HG03064 (cell line): ENCODE data around the gene GABPB1.

ENCODE experiments used
- ATAC-seq: cut with Tn5 transposase; IDR thresholded peaks from one replicate; pipeline ENCODE4 v1.9.1; 2021; ENCODE audit warnings: low read depth; ENCODE audit not compliant: unreplicated experiment

Gene GABPB1

DNA sequence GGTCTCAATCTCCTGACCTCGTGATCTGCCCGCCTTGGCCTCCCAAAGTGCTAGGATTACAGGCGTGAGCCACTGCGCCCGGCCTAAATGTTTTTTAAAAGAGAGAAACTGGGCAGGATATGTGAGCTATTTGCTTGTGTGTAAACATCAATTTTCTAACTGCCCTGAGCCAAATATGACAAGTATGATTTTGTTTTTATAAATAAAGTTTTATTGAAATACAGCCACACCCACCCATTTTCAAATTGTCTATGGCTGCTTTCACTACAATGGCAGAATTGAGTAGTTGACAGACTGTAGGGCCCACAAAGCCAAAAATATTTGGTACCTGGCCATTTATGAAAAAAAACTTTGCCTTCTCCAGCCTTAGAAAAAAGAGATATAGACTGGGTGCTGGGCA is 73.6 kb downstream of the GABPB1 start:
- ATAC-seq: no peak

DNA sequence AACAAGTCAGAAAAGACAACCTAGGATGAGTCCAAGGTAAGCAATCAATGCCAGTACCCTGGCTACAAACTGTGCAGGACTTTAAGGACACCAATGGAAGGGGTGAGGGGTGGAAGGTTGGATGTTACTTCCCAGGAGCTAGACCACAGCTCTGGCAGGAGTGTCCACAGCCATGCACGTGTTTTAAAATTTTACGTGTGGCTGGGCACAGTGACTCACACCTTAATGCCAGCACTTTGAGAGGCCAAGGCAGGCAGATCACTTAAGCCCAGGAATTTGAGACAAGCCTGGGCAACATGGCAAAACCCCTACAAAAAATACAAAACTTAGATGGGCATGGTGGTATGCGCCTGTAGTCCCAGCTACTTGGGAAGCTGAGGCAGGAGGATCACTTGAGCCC is 74.7 kb downstream of the GABPB1 start:
- ATAC-seq: no peak

DNA sequence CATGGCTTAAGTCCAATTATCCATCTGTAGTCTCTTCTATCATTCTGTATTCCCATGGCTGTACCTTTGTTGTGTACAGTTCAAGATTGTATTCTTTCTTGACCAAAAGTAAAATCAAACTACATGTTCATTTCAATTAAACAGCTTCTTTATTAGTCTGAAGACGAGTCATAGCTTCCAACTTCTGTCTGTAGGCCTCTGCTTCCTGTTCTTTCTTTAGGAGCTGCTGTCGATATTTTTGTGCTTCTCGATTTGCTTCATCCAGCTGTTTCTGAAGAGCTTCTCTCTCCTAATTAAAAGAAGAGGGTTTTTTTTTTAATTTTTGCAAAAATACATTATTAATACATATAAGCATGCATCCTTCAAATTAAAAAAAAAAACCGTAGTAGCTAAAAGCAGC is 76.5 kb downstream of the GABPB1 start:
- no peak for ATAC-seq

DNA sequence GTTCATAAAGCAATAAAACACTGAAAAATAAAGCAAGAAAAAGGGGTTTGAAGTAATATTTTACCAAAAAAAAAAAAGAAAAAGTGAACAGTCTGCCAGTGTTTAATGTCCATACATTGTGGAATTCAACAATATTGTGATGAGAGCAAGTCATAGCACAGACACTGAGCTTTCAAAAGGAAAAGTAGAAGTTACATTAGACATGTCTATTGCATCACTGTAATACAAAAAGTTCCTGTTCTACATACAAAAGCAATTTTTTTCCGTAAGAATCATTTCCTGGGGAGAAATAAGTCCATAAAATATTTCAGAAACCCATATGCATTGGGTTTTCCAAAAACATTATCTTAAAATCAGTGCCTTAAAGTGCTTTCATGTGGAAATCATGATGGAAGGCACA is 77.6 kb downstream of the GABPB1 start:
- ATAC-seq: no peak

DNA sequence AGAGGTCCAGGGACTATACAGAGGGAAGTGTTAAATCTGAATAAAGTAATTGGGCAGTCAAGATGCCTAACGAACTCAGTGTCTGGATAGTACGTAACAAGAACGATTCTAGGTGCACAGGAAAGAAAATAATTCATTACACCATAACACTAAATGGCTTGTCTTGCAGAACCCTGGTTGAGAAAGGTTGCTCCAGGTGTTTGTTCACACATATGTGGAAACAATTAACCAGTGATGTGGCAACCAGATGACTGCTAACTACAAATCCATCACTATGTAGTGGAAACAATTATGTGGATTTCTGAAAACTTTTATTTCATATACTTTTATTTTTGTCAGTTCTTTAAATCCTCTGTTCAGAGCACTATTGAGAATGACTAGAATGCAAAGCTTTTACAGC is 79.1 kb downstream of the GABPB1 start:
- no peak for ATAC-seq

DNA sequence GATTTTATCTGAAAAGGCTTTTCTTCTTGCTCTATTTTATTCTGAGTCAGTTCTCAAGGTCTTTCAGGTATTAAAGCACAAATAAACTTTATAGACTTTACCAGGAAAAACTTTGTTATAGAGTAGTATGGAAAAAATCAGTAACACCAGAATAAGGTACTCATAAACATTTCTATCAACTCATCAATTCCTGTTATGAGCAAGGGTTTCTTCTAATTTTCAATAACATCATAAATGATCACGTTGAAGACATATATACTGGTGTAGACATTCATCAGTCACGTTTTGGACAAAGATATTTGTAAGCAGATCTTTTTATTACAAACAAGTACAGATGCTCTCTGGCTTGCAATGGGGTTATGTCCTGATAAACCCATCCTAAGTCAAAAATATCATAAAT is 79.9 kb downstream of the GABPB1 start:
- no peak for ATAC-seq

DNA sequence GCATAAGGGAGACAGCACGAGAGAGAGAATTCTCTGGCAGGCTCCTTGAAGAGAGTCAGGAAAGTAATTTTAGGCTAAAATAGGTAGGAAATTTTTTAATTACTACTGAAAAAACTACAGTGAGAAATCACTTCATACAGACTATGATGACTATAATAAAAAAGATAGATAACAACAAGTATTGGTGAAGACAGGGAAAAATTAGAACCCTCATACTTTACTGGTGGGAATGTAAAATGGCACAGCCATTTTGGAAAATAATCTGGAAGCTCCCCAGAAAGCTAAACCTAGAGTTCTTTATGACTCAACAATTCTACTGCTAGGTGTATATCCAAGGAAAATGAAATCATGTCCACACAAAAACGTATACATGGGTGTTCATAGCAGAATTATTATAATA is 87.4 kb downstream of the GABPB1 start:
- ATAC-seq: no peak

DNA sequence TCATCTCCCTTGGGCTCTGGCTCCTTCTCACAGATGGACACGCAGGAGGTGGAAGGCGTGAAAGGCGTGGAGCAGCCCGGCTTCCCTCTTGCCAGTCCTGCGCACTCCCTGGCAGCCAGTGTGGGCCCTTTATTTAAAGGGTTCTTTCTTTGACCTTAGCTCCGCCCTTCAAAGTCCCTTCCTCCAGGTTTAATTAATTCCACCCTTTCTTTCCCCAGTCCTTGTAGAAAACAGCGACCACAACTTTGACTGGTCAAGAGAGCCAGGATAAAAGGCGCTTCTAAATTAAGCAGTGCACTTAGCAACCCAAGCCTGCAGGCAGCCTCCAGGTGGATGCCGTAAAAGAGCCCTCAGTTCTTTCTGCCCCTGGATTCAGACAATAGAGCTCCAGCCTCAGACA is 89.4 kb downstream of the GABPB1 start, which contains the start of gene HDC:
TSS of gene HDC (minus strand) at position 107 of the 400 bp plus-strand sequence. CDS start at position 4, 103 bp downstream.
- ATAC-seq: no peak

DNA sequence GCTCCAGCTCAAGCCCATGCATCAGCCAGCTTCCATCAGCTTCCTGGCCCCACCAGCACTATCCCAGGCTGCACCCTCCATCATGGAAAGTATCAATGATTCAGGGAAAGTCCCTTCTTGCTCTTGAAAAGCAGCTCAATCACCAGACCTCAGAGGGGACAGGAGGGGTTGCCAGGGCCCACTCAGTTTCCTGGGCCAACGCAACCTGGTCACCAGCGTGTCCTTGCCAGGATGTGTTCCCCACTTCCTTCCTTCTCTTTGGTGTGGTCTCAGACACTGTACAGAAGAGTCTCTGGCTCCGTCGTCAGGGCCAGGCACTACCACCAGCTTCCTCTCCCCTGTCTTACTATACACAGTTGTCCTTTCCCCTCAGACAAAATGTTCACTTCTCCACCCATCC is 92.5 kb downstream of the GABPB1 start:
- ATAC-seq: no peak

DNA sequence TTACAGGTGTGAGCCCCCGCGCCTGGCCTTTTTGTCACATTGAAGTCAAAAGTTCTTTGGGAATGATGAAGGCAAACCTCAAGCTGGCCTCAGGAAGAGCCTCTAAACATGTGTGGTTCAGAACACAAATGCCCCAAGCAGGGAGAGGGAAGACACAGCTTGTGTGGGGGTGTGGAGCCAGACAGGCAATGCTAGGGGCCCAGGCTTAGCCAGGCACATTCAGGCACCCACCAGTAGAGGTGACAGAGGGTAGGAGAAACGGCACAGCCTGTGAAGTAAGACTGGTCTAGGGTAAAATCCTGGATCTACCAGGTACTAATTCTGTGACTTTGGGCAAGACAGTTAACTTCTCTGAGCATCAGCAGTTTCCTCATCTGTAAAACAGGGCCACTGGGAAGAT is 93.0 kb downstream of the GABPB1 start:
- ATAC-seq: no peak

DNA sequence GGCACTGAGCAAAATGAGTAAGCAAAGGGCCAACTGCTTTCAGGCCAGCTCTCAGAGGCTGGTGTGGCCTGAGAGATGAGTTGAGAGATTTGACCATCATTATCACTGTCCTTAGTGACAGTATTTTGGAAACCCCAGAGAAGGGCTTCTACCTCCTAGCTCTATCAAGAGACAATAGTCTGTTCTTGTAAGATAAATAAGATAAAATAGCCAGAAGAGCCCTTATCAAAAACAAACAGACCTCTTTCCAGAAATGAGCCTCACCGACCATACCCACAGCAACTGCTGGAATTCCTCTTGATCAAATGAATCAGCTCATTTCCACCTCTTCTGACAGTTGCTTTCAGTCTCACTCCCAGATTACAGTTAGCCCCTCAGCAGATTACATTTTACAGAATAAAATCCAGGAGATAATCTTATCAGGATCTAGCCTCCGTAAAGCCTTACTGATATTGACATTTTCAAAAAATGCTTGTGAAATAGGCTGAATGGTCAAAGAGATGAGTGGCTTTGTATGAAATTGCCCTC is 94.0 kb downstream of the GABPB1 start:
- no peak for ATAC-seq

DNA sequence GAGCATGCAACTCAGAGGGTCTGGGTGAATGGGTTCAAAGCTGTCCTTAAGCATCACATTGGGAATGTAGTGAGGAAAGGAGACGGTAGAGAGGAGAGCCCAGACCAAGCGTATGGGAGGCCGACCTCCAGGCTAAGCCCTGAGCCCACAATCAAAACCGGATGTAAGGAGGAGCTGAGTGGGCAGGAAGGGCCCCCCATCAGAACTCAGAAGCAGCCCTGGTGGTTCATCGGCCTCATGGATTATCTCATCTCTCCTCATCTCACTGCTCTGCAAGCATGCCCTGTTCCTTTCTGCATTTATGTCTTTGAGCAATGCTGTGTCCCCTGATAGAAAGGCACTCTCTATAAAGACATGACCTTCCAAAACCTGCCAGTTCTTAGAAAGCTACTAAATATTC is 95.7 kb downstream of the GABPB1 start:
- ATAC-seq: no peak

DNA sequence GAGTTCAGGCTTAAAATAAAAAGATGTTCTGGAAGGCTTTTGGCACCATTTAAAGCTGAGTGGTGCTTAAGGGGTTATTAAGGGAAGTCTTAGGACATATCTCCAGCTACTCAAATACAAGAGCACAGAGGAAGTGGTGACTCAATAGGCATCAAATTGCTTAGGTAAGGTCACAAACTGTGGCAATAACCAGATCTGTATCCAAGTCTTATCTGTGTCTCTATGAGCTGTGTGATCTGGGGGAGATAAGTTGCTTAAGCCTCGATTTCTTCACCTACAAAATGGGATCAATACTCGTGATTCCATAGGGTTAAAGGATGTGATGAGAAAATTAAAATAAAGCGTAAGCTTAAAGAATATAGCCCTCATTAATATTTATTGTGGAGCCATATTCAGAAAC is 97.1 kb downstream of the GABPB1 start:
- no peak for ATAC-seq

DNA sequence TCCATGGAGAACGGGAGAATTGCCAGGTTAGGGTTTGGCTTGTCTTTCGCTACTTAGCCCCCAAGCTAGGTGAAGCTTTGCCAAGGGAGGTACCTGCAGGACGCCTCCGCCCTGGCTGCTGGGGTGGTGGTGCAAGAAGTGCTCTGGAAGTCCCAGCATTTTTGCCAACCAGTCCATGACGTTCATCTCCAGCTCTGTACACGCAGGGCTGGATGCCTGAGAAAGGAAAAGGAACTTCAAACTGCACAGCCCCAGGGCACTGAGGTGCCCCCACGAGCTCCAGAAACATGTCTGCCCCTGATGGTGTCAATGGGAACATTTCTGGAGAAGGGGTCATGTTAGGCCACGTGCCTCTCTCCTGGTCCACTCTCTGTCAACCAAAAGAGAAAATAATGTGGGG is 97.7 kb downstream of the GABPB1 start:
- ATAC-seq: no peak

DNA sequence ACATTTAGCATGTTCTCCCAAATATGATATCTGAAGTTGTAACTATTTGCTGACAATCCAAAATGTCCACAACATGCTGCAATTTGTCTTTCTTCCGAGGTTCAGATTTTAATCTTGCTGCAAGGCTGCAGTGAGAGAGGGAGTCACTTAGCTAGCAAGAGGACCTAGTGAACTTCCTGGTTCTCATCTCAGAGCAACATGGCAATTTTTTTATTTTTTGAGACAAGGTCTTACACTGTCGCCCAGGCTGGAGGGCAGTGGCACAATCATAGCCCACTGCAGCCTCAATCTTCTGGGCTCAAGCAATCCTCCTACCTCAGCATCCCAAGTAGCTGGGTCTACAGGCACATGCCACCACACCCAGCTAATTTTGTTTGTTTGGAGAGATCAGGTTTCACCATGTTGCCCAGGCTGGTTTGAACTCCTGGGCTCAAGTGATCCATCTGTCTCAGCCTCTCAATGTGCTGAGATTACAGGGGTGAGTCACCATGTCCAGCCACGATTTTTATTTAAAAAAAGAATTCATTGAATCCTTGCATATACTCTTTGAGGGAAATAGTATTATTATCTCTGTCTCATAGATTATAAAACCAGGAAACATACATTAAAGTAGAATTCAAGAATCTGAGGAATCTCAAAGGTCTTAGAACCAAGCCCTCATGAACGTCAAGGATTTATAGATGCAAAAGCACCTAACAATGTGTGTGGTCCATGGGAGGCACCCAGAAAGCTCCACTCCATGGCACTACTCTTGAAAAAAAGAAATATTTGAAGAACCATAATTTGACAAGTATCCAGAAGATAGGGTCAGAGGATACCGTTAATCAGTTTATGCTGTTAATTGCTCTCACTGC is 98.6 kb downstream of the GABPB1 start:
- no peak for ATAC-seq

DNA sequence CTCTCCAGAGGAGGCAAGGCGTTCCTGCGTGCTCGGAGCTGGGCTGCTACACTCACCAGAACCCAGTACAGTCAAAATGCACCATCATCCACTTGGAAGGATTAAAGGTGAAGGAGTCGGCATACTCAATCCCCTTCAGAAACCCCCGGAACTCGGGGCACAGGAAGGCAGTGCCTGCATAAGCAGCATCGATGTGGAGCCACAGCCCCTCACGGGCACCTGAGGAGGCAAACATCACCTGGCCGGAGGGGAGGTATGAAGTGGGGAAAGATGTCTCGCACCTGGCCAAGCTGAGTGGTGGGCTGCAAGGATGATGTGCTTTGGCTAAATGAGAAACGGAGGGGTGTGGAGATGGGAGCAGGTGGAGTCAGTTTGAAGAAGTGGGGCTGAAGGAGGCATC is 102.4 kb downstream of the GABPB1 start:
- ATAC-seq: no peak

DNA sequence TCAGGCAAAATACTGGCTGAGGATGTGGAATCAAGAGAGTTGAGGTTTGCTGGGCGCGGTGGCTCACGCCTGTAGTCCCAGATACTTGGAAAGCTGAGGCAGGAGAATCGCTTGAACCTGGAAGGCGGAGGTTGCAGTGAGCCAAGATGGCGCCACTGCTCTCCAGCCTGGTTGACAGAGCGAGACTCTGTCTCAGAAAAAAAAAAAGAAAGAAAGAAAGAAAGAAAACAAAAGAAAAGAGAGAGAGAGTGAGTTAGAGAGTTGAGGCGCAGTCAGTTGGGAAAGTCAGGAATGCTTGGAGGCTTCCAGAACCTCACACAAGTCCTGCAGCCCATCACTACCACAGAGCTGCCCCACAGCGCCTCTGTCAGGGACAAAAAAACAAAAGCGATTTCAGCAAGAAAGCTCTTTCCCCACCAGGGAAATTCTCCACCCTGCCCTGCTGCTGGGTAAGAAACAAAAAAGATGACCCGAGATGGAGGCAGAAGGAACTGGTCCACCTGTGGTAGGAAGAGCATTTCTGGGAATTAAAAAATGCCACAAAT is 103.3 kb downstream of the GABPB1 start:
- ATAC-seq: no peak

DNA sequence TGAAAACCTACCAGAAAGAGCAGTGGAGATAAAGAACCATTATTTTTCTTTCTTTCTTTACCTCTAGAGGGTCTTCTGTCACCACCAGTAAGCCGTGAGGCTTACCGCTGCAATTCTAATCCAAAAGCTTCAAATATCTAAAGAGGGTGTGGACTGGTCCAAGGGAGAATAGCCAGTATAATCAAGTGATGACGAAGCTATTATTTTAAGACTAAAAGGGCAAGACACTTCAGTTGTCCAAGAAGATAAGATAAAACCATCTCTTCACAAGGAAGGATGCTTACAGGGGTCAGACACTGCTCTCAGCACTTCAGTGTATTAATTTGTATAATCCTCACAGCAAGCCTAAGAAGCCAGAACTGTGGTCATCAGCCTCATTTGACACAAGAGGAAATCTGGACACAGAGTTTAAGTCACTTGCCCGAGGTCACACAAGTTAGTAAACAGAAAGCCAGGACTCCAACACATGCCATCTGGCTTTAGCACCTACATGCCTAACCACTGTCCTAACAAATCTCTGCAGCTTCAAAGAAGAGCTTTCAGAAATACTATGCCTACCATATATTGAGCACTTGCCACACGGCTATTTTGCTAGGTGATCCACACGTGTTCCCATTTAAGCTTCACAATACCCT is 104.1 kb downstream of the GABPB1 start:
- no peak for ATAC-seq

DNA sequence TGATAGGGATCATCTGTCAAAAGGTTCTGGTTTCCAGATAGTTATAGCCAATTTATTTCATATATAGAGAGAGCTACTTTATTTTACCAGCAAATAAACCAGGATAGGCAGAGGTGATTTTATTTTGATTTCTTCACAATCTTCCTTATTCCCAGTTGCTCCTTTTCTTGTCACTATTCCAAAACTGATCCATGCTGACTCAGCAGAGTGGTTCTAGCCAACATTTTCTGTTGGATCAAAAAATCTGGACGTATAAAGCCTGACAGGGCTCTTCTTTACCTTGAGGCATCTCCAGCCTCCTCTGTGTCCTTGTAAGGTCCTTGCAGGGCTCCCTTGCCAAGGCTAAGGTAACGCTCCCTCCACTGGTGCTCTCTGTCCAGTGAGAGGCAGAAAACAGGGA is 105.3 kb downstream of the GABPB1 start:
- ATAC-seq: no peak

DNA sequence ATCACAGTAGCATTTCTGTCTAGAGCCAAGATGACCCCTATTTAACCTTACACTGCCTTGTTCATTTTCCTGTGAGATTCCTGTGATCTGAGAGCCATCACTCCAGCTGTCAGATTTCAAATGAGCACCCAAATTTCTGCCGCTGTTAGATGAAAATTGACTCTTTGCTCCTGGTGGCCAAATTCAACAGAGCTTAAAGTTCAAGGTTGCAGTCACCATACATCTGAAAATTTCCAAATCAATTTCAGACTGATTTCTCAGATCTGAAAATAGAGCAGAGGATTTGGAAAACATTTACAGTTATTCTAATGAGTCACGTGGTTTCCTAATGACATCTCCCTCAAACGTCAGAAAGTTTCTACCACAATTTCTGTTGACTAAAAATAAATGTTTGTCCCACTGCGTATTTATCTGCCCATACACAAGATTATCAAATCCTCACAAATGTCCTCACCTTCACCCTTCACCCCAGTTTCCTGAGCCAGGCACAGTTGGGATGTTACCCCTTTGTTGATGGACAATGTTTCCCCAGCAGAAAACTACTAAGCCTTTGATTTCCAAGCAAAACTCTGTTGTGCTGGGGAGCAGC is 105.9 kb downstream of the GABPB1 start:
- no peak for ATAC-seq
